ENCODE results near the gene CPSF4. TPM values are rescaled to one million over a fixed set of nuclear protein-coding genes. Genes with fewer than 3 reads are reported as not detected.

CPSF4 gene
- total RNA-seq, 1 donor from 2014 or later, result 72.1 TPM

- Histone ChIP-seq H3K36me3 (no peaks in the 10 kb centered on the region), H3K27me3 (no peaks in the 10 kb centered on the region), H3K79me2 (ENCODE audit: low read depth) (no peaks in the 10 kb centered on the region), H3K4me1 (peaks cover 8% of the 10 kb centered on the region), H3K4me2 (no peak overlapping the region), H3K27ac (no peak overlapping the region), H2AFZ (replicated peaks) (no peak overlapping the region), H3K9ac (no peak overlapping the region), H3F3A (ENCODE audit: low read depth) (peaks cover 39% of the 10 kb centered on the region), H3K4me3 (no peak overlapping the region), H4K20me1 (ENCODE audit: low read depth) (peaks cover 36% of the 10 kb centered on the region), H3K9me3 (ENCODE audit: low read depth) (no peaks in the 10 kb centered on the region)
- Mint-ChIP-seq H3K9me3 (no peaks in the 10 kb centered on the region), H3K27me3 (ENCODE audit: insufficient read depth, low read depth) (peaks cover 6% of the 10 kb centered on the region), H3K4me1 (peaks cover 10% of the 10 kb centered on the region), H3K36me3 (peaks cover 17% of the 10 kb centered on the region), H3K4me3 (no peak overlapping the region), H3K27ac (no peak overlapping the region)
- TF ChIP-seq EZH2phosphoT487 (IDR thresholded peaks at IDR 0.05), result no peak
- TF ChIP-seq CTCF (IDR thresholded peaks at IDR 0.05), result no peak
- no peak for TF ChIP-seq EZH2 (IDR thresholded peaks at IDR 0.05)
- no peak for DNase-seq (ENCODE audit: low spot score)
These were observed 41.3 kb upstream of the CPSF4 start for GRCh38 chr7:99397297-99397983.

- Mint-ChIP-seq H3K27ac (no peak overlapping the region), H3K36me3 (peaks cover 26% of the 10 kb centered on the region), H3K4me3 (no peak overlapping the region), H3K27me3 (ENCODE audit: insufficient read depth, low read depth) (peaks cover 2% of the 10 kb centered on the region), H3K9me3 (no peaks in the 10 kb centered on the region), H3K4me1 (peaks cover under 1% of the 10 kb centered on the region)
- no peak overlapping the region for H2AFZ ChIP-seq (replicated peaks)
- peaks cover 37% of the 10 kb centered on the region for H4K20me1 ChIP-seq (ENCODE audit: low read depth)
- no peak overlapping the region for H3K4me3 ChIP-seq
- peaks cover 3% of the 10 kb centered on the region for H3K4me1 ChIP-seq
- H3K27ac ChIP-seq, result no peak overlapping the region
- peaks cover 24% of the 10 kb centered on the region for H3F3A ChIP-seq (ENCODE audit: low read depth)
- no peaks in the 10 kb centered on the region for H3K27me3 ChIP-seq
- no peak for DNase-seq (ENCODE audit: low spot score)
- peaks cover 2% of the 10 kb centered on the region for H3K79me2 ChIP-seq (ENCODE audit: low read depth)
- no peak overlapping the region for H3K4me2 ChIP-seq
- TF ChIP-seq CTCF (IDR thresholded peaks at IDR 0.05) (no peak), EZH2phosphoT487 (IDR thresholded peaks at IDR 0.05) (no peak), EZH2 (IDR thresholded peaks at IDR 0.05) (no peak)
- no peak overlapping the region for H3K9ac ChIP-seq
- H3K36me3 ChIP-seq, result no peaks in the 10 kb centered on the region
- no peaks in the 10 kb centered on the region for H3K9me3 ChIP-seq (ENCODE audit: low read depth)
These were observed 39.8 kb upstream of the CPSF4 start for GRCh38 chr7:99398891-99399445.

GRCh38 chr7:99399597-99399996, 39.1 kb upstream of the CPSF4 start:
- no peaks in the 10 kb centered on the region for H3K9me3 ChIP-seq (ENCODE audit: low read depth)
- no peak overlapping the region for H3K4me3 ChIP-seq
- no peak overlapping the region for H2AFZ ChIP-seq (replicated peaks)
- Mint-ChIP-seq H3K36me3 (peaks cover 30% of the 10 kb centered on the region), H3K4me1 (no peaks in the 10 kb centered on the region), H3K4me3 (no peak overlapping the region), H3K9me3 (no peaks in the 10 kb centered on the region), H3K27ac (no peak overlapping the region), H3K27me3 (ENCODE audit: insufficient read depth, low read depth) (peaks cover 2% of the 10 kb centered on the region)
- no peak overlapping the region for H3K27ac ChIP-seq
- DNase-seq (ENCODE audit: low spot score), result no peak
- H4K20me1 ChIP-seq (ENCODE audit: low read depth), result peaks cover 37% of the 10 kb centered on the region
- peaks cover 17% of the 10 kb centered on the region for H3F3A ChIP-seq (ENCODE audit: low read depth)
- TF ChIP-seq EZH2phosphoT487 (IDR thresholded peaks at IDR 0.05) (no peak), EZH2 (IDR thresholded peaks at IDR 0.05) (no peak)
- H3K4me1 ChIP-seq, result no peaks in the 10 kb centered on the region
- peaks cover 9% of the 10 kb centered on the region for H3K79me2 ChIP-seq (ENCODE audit: low read depth)
- no peak overlapping the region for H3K4me2 ChIP-seq
- no peaks in the 10 kb centered on the region for H3K36me3 ChIP-seq
- no peaks in the 10 kb centered on the region for H3K27me3 ChIP-seq
- no peak overlapping the region for H3K9ac ChIP-seq

GRCh38 chr7:99402854-99403253, 35.9 kb upstream of the CPSF4 start:
- no peaks in the 10 kb centered on the region for H3K9me3 ChIP-seq (ENCODE audit: low read depth)
- no peak overlapping the region for H2AFZ ChIP-seq (replicated peaks)
- Mint-ChIP-seq H3K9me3 (no peaks in the 10 kb centered on the region), H3K4me1 (peaks cover 14% of the 10 kb centered on the region), H3K4me3 (no peak overlapping the region), H3K27me3 (ENCODE audit: insufficient read depth, low read depth) (peaks cover 2% of the 10 kb centered on the region), H3K27ac (no peak overlapping the region), H3K36me3 (peaks cover 29% of the 10 kb centered on the region)
- no peaks in the 10 kb centered on the region for H3K27me3 ChIP-seq
- peaks cover 59% of the 10 kb centered on the region for H4K20me1 ChIP-seq (ENCODE audit: low read depth)
- H3K4me2 ChIP-seq, result no peak overlapping the region
- H3K9ac ChIP-seq, result no peak overlapping the region
- no peaks in the 10 kb centered on the region for H3F3A ChIP-seq (ENCODE audit: low read depth)
- peaks cover 41% of the 10 kb centered on the region for H3K79me2 ChIP-seq (ENCODE audit: low read depth)
- peaks cover 10% of the 10 kb centered on the region for H3K4me1 ChIP-seq
- no peak for DNase-seq (ENCODE audit: low spot score)
- TF ChIP-seq CTCF (IDR thresholded peaks at IDR 0.05) (no peak), EZH2phosphoT487 (IDR thresholded peaks at IDR 0.05) (no peak), EZH2 (IDR thresholded peaks at IDR 0.05) (no peak)
- H3K4me3 ChIP-seq, result no peak overlapping the region
- H3K27ac ChIP-seq, result no peak overlapping the region
- no peaks in the 10 kb centered on the region for H3K36me3 ChIP-seq
